ENCODE data around the gene SCGB1D2. TPM values are rescaled to one million over a fixed set of nuclear protein-coding genes. Genes with fewer than 3 reads are reported as not detected.
"Not testable (repeated sequence)": the region's sequence is repeated elsewhere in the genome, so short reads cannot be mapped to it uniquely, and the experiment has no call there.

SCGB1D2 gene, protein sequence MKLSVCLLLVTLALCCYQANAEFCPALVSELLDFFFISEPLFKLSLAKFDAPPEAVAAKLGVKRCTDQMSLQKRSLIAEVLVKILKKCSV
- total RNA-seq (2014; rRNA removed): not detected in 2 replicates
- not detected for Bru-seq, nascent RNA
- BruChase-seq, experiment 1, labeled RNA remaining after a 6-hour chase: percentile 12 among the genes with signal in this experiment
- not detected for BruChase-seq, experiment 2, labeled RNA remaining after a 2-hour chase
- long read RNA-seq: 0 reads

DNA sequence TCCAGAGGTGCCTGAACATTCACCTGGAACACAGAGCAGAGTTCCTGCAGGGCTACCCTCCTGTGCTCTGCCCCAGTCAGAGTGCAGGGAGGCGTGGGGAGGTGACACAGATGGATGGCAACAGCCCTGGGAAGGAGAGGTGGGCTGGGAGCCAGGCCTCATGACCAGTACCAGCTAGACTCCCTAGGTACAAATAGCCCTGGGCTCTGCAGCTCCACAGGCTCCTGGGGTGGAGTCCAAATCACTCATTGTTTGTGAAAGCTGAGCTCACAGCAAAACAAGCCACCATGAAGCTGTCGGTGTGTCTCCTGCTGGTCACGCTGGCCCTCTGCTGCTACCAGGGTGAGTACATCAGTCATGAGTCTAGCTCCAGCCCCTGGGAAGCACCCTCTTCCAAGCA, at the start of gene SCGB1D2:
Gene SCGB1D2, plus strand, starts transcription at position 219 of the 400 bp plus-strand sequence. Its CDS starts 69 bp downstream, at position 288.
- no peak within 1 kb of the TSS for H2AFZ ChIP-seq (ENCODE audit: low read length)
- peak within 1 kb of the TSS; percentile 17; the same call in 1 of the 2 replicates for H3K4me2 ChIP-seq (ENCODE audit: low read length)
- H3K9me3 ChIP-seq (ENCODE audit: low read length): no peaks in the 10 kb centered on the region
- no peak within 1 kb of the TSS for H3K4me3 ChIP-seq (ENCODE audit: low read length)
- no peaks in the 10 kb centered on the region for H3K9me2 ChIP-seq (replicated peaks; ENCODE audit: low read length)
- H3F3A ChIP-seq (ENCODE audit: low read length, unreplicated experiment): no peaks in the 10 kb centered on the region
- CTCF ChIA-PET: interaction anchor here (1.0 kb wide), 1 partner anchor 14 kb away, joined by 3 read pairs; no protein-coding TSS in a partner anchor
- TF ChIP-seq EZH2 (IDR thresholded peaks at IDR 0.05; ENCODE audit: low read length, unreplicated experiment): no peak
- TF ChIP-seq EZH2phosphoT487 (IDR thresholded peaks at IDR 0.05; ENCODE audit: borderline replicate concordance, low read length): no peak
- TF ChIP-seq, protein P1, sequence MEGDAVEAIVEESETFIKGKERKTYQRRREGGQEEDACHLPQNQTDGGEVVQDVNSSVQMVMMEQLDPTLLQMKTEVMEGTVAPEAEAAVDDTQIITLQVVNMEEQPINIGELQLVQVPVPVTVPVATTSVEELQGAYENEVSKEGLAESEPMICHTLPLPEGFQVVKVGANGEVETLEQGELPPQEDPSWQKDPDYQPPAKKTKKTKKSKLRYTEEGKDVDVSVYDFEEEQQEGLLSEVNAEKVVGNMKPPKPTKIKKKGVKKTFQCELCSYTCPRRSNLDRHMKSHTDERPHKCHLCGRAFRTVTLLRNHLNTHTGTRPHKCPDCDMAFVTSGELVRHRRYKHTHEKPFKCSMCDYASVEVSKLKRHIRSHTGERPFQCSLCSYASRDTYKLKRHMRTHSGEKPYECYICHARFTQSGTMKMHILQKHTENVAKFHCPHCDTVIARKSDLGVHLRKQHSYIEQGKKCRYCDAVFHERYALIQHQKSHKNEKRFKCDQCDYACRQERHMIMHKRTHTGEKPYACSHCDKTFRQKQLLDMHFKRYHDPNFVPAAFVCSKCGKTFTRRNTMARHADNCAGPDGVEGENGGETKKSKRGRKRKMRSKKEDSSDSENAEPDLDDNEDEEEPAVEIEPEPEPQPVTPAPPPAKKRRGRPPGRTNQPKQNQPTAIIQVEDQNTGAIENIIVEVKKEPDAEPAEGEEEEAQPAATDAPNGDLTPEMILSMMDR (conservative IDR thresholded peaks at IDR 0.05; ENCODE audit: low read depth, low read length): no peak; the same call in 1 of the 2 replicates
- H3K79me2 ChIP-seq (ENCODE audit: low read length): no peaks in the 10 kb centered on the region
- intact Hi-C loops (cut with micrococcal nuclease): no loop called here
- no peak within 1 kb of the TSS for H3K27ac ChIP-seq (ENCODE audit: low read length)
- DNase-seq (peak; percentile 94), ATAC-seq (peak; percentile 92)
- no peaks in the 10 kb centered on the region for H4K20me1 ChIP-seq (ENCODE audit: low read length)
- H3K9ac ChIP-seq (ENCODE audit: low read length): no peak within 1 kb of the TSS
- peaks cover 23% of the 10 kb centered on the region for H3K27me3 ChIP-seq (ENCODE audit: low read length)
- peaks cover 11% of the 10 kb centered on the region for H3K4me1 ChIP-seq (ENCODE audit: insufficient read depth, low read length)
- H3K36me3 ChIP-seq (ENCODE audit: low read depth, low read length): no peaks in the 10 kb centered on the region
- POLR2A ChIA-PET (ENCODE audit: unreplicated experiment): no interaction called here
- BruUV-seq (replicated peaks): no TSS peak

DNA sequence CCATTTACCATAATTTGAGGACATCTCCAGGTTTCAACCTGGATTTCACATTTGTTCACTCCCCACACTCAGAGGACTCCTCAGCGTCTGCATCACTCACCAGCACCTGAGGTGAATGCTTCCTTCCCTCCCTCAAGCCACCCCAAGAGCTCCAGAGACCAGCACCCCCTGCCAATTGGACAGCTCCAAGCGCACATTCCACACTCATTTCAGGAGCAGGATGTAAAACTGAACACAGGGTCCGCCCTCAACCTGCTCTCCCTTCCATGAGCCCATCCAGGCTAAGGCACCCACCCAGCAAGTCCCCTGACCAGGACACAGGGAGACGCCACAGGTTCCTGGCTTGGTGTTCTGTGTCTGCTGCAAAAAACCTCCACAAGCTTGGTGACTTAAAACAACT, 48.1 kb upstream of the SCGB1D2 start:
- ChIA-PET POLR2A (ENCODE audit: unreplicated experiment) (no interaction called here), CTCF (no interaction called here)
- Histone ChIP-seq H3K9me3 (ENCODE audit: low read length) (no peaks in the 10 kb centered on the region), H3K27me3 (ENCODE audit: low read length) (peaks cover 79% of the 10 kb centered on the region), H3K4me3 (ENCODE audit: low read length) (no peak overlapping the region), H4K20me1 (ENCODE audit: low read length) (no peaks in the 10 kb centered on the region), H3K4me2 (ENCODE audit: low read length) (no peak overlapping the region), H3K27ac (ENCODE audit: low read length) (no peak overlapping the region), H3K36me3 (ENCODE audit: low read depth, low read length) (no peaks in the 10 kb centered on the region), H3K4me1 (ENCODE audit: insufficient read depth, low read length) (no peaks in the 10 kb centered on the region), H3K9ac (ENCODE audit: low read length) (no peak overlapping the region), H3K79me2 (ENCODE audit: low read length) (no peaks in the 10 kb centered on the region), H2AFZ (ENCODE audit: low read length) (no peak overlapping the region), H3F3A (ENCODE audit: low read length, unreplicated experiment) (no peaks in the 10 kb centered on the region), H3K9me2 (replicated peaks; ENCODE audit: low read length) (no peaks in the 10 kb centered on the region)
- peak; percentile 32 for DNase-seq
- intact Hi-C loops (cut with micrococcal nuclease): no loop called here
- ATAC-seq: no peak
- no peak for TF ChIP-seq EZH2phosphoT487 (IDR thresholded peaks at IDR 0.05; ENCODE audit: borderline replicate concordance, low read length)
- TF ChIP-seq EZH2 (IDR thresholded peaks at IDR 0.05; ENCODE audit: low read length, unreplicated experiment): no peak
- TF ChIP-seq, protein P1 (conservative IDR thresholded peaks at IDR 0.05; ENCODE audit: low read depth, low read length): no peak
- BruUV-seq (replicated peaks): no TSS peak

DNA sequence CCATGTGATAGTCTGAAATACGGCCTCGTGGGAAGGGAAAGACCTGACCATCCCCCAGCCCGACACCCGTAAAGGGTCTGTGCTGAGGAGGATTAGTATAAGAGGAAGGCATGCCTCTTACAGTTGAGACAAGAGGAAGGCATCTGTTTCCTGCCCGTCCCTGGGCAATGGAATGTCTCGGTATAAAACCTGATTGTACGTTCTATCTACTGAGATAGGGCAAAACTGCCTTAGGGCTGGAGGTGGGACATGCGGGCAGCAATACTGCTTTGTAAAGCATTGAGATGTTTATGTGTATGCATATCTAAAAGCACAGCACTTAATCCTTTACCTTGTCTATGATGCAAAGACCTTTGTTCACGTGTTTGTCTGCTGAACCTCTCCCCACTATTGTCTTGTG, 47.0 kb upstream of the SCGB1D2 start:
- intact Hi-C loops (cut with micrococcal nuclease); H3K4me2 ChIP-seq (ENCODE audit: low read length); H3K27ac ChIP-seq (ENCODE audit: low read length); H3K79me2 ChIP-seq (ENCODE audit: low read length); H3K36me3 ChIP-seq (ENCODE audit: low read depth, low read length); H3K4me3 ChIP-seq (ENCODE audit: low read length); H3F3A ChIP-seq (ENCODE audit: low read length, unreplicated experiment); CTCF ChIA-PET; BruUV-seq (replicated peaks); ATAC-seq; H3K4me1 ChIP-seq (ENCODE audit: insufficient read depth, low read length); H3K9me3 ChIP-seq (ENCODE audit: low read length); H2AFZ ChIP-seq (ENCODE audit: low read length); POLR2A ChIA-PET (ENCODE audit: unreplicated experiment); H4K20me1 ChIP-seq (ENCODE audit: low read length); DNase-seq; H3K9me2 ChIP-seq (replicated peaks; ENCODE audit: low read length); H3K9ac ChIP-seq (ENCODE audit: low read length): not testable (repeated sequence)
- peaks cover 78% of the 10 kb centered on the region for H3K27me3 ChIP-seq (ENCODE audit: low read length)
